HL-60 (cell line): ENCODE measurements around the gene KCNK17.

Experiments used
- CTCF ChIP-seq: IDR thresholded peaks from one replicate; pipeline ENCODE4 v1.5.1; 2011; ENCODE audit warnings: low read length, control low read depth, inconsistent platforms; ENCODE audit not compliant: insufficient read depth
- GABPA ChIP-seq: IDR thresholded peaks from 2 replicates; pipeline ENCODE4 v1.6.1; 2012; ENCODE audit warnings: low read depth
- POLR2AphosphoS5 ChIP-seq: IDR thresholded peaks from 2 replicates; pipeline ENCODE4 v1.6.1; 2012; ENCODE audit warnings: low read depth
- REST ChIP-seq: IDR thresholded peaks from 2 replicates; pipeline ENCODE4 v1.6.1; 2012; ENCODE audit warnings: low read depth; ENCODE audit not compliant: insufficient replicate concordance
- SPI1 ChIP-seq: IDR thresholded peaks from 2 replicates; pipeline ENCODE4 v1.6.1; 2012; ENCODE audit warnings: low read depth, mild to moderate bottlenecking, borderline replicate concordance

GRCh38 chr6:39312912-39313525 is 1.2 kb downstream of the KCNK17 start:
- TF ChIP-seq CTCF, result no peak
- TF ChIP-seq GABPA, result no peak
- no peak for TF ChIP-seq REST
- TF ChIP-seq POLR2AphosphoS5, result no peak
- no peak for TF ChIP-seq SPI1
